IPS-18c (cell line): Measurements from ENCODE around the gene CTU1.

Experiments used
- H3K4me3 ChIP-seq: 2 replicates; pipeline ENCODE4 v1.7.0; 2013; ENCODE audit warnings: low read depth, mild to moderate bottlenecking, low read length, moderate library complexity; ENCODE audit not compliant: insufficient read depth
- H3K9me3 ChIP-seq: one replicate; pipeline ENCODE4 v1.6.1; 2013; ENCODE audit warnings: mild to moderate bottlenecking, low read length, moderate library complexity; ENCODE audit not compliant: control insufficient read depth, insufficient read depth

CTU1 gene

DNA sequence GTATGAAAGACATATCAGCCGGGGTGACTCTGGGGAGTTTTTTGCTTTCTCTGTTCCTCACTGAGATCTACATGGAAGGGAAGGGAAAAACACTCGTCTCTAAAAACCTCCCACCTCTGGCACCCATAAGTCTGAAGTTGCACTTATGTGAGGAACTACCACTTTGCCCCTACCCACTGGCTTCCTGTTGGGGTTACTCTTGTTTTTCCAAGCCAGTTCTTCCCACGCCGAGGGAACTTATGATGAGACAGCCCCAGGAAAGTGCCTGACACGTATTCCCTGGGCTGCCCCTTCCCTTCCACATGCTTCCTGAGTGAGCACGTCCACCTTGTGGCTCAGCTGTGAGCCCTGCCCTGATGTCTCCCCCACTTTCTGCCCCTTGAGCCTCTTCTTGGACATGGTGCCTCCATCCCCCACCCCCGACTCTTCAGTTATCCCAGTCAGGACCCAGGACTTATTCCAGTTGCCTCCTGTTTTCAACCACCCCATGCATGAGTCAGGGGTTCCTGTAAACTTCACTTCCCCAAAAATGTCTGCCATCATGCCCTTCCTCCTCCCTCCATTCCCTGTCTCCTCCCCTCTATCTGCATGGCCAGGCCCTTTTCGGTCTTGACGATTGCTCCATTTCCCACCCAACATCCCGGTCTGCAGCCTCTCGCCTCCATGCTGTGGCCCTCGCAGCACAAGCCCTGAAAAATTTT is 28.8 kb upstream of the CTU1 start:
- Histone ChIP-seq H3K4me3 (no peak overlapping the region), H3K9me3 (no peaks in the 10 kb centered on the region)

DNA sequence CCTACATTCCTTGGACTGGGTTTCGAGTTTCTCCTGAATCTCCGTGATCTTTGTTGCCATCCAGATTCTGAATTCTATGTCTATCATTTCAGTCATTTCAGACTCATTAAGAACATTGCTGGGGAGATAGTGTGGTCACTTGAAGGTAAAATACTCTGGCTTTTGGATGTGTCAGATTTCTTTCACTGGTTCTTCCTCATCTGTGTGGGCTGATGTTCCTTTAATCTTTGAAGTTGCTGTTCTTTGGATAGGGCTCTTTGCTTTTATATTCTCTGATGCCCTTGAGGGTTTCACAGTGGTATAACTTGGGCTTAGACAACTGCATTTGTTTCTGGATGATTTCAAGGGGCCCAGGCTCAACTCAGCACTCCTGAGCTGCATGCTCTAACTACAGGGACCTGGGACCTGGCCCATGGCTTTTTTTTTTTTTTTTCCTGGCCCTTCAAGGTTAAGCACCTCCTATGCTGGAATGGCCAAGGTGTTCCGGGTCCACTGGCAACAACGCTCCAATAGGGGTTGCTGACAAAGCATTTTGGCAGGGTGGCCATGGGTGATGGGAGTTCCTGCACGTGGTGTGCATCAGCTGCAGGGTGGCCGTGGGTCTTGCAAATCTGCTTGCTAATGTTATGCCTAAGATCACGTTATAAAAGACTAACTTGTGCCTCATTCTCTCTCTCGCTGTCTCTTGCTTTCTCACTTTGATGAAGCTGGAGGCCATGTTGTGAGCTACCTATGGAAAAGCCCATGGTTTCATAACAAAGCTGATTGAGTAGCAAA is 28.0 kb upstream of the CTU1 start:
- no peaks in the 10 kb centered on the region for H3K9me3 ChIP-seq
- no peak overlapping the region for H3K4me3 ChIP-seq

DNA sequence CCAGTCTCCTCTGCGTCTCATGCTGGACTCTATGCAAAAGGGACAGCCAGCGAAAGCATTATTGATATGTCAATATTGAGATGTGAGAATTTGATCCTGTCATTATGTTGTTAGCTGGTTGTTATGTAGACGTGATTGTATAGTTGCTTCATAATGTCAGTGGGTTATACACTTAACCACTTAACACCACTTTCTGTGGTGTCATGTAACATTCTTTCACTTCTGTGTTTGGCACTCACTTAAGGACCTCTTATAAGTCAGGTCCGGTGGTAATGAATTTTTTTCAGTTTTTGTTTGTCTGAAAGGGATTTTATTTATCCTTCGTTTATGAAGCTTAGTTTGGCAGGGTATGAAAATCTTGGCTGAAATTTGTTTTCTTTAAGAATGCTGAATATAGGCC is 26.8 kb upstream of the CTU1 start:
- Histone ChIP-seq H3K9me3 (no peaks in the 10 kb centered on the region), H3K4me3 (no peak overlapping the region)

GRCh38 chr19:51131780-51132680 is 23.8 kb upstream of the CTU1 start:
- no peak overlapping the region for H3K4me3 ChIP-seq
- H3K9me3 ChIP-seq: no peaks in the 10 kb centered on the region

DNA sequence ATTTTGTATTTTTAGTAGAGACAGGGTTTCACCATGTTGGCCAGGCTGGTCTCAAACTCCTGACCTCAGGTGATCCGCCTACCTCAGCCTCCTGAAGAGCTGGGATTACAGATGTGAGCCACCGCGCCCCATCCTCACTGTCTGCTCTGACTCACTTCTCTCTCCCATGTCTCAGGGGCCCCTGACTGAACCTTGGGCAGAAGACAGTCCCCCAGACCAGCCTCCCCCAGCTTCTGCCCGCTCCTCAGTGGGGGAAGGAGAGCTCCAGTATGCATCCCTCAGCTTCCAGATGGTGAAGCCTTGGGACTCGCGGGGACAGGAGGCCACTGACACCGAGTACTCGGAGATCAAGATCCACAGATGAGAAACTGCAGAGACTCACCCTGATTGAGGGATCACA is 21.5 kb upstream of the CTU1 start:
- Histone ChIP-seq H3K4me3 (no peak overlapping the region), H3K9me3 (no peaks in the 10 kb centered on the region)

- no peaks in the 10 kb centered on the region for H3K9me3 ChIP-seq
- H3K4me3 ChIP-seq: no peak overlapping the region
Observed at GRCh38 chr19:51128227-51128626, 20.0 kb upstream of the CTU1 start.

DNA sequence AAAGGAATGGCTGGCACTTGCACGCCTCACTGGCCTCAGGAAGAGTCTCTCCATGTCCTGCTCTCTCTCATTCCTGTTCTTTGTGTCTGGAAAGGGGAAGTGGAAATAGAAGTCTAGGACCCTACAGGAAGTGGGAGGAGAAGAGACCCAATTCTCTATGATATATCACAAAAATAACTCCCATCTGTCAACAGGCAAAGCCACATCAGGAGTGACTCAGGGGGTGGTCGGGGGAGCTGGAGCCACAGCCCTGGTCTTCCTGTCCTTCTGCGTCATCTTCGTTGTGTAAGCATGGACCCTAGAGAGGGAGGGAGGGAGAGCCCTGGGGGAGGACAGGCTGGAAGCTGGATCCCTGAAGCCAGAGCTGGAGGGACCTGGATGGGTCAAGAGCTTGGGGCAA is 19.5 kb upstream of the CTU1 start:
- no peak overlapping the region for H3K4me3 ChIP-seq

GRCh38 chr19:51127032-51127431 is 18.8 kb upstream of the CTU1 start:
- Histone ChIP-seq H3K9me3 (no peaks in the 10 kb centered on the region), H3K4me3 (no peak overlapping the region; the same call in 1 of the 2 replicates)

More for the DNA sequence above, 19.5 kb upstream of the CTU1 start:
- H3K9me3 ChIP-seq: no peaks in the 10 kb centered on the region

- Histone ChIP-seq H3K9me3 (no peaks in the 10 kb centered on the region), H3K4me3 (no peak overlapping the region)
Observed at GRCh38 chr19:51125421-51126075, 17.3 kb upstream of the CTU1 start.

- no peak within 1 kb of the TSS for H3K4me3 ChIP-seq
- no peaks in the 10 kb centered on the region for H3K9me3 ChIP-seq
Observed at GRCh38 chr19:51124729-51125128, 16.5 kb upstream of the CTU1 start, which contains the start of gene SIGLEC9. TSS of gene SIGLEC9 (plus strand) at chr19:51124906. CDS start at chr19:51124975, 69 bp downstream.

- no peak overlapping the region for H3K4me3 ChIP-seq
- H3K9me3 ChIP-seq: no peaks in the 10 kb centered on the region
Observed at GRCh38 chr19:51124216-51124615, 16.0 kb upstream of the CTU1 start.

GRCh38 chr19:51123802-51124201 is 15.6 kb upstream of the CTU1 start:
- Histone ChIP-seq H3K9me3 (no peaks in the 10 kb centered on the region), H3K4me3 (no peak overlapping the region)

DNA sequence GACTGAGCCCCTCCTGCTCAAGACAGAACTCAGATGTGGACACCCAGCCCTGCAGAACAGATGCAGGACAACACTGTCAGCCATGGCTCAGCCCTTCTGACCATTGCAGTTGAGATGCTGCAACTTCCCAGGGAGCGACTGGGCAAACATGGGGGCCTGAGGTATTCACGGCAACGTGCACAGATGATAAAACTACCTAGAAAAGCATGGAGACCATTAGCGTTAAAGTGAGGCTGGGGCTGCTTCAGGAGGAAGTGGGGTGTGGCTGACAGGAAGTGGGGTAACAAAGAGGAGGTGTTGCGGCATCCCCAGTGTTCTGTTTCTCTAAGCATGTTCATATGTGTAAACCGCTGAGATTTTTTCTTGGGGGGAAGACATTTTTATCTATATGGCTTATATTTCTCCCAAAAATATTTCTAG is 15.2 kb upstream of the CTU1 start:
- Histone ChIP-seq H3K9me3 (no peaks in the 10 kb centered on the region), H3K4me3 (no peak overlapping the region)

- Histone ChIP-seq H3K9me3 (no peaks in the 10 kb centered on the region), H3K4me3 (no peak overlapping the region)
Observed at GRCh38 chr19:51122112-51122981, 14.1 kb upstream of the CTU1 start.

DNA sequence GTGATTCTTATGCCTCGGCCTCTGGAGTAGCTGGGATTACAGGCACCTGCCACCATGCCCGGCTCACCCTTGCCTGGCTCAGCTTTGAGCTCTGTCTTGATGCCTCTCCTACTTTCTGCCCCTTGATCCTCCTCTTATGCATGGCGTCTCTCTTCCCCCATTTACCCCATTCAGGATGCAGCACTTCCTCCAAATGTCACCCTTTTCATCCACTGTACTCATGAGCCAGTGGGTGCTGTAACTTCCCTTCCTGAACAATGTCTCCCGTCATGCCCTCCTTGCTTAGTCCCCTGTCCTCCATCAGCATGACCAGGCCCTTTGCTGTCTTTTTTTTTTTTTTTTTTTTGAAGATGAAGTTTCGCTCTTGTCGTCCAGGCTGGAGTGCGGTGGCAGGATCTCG is 13.0 kb upstream of the CTU1 start:
- no peaks in the 10 kb centered on the region for H3K9me3 ChIP-seq
- H3K4me3 ChIP-seq: no peak overlapping the region

GRCh38 chr19:51120160-51120559 is 12.0 kb upstream of the CTU1 start:
- H3K9me3 ChIP-seq: no peaks in the 10 kb centered on the region
- no peak overlapping the region for H3K4me3 ChIP-seq
